GM10266 (cell line): ENCODE measurements around the gene ABI3BP.

ENCODE experiments used
- DNase-seq: peaks from one replicate; pipeline ENCODE4 v3.0.0; 2012; ENCODE audit errors: extremely low spot score
- TF ChIP-seq, protein P1 (sequence below): IDR thresholded peaks from 2 replicates; pipeline ENCODE4 v1.5.1; 2012; ENCODE audit warnings: mild to moderate bottlenecking, low read depth; ENCODE audit not compliant: control insufficient read depth, insufficient read depth; ENCODE audit errors: missing control alignments

Gene ABI3BP

DNA sequence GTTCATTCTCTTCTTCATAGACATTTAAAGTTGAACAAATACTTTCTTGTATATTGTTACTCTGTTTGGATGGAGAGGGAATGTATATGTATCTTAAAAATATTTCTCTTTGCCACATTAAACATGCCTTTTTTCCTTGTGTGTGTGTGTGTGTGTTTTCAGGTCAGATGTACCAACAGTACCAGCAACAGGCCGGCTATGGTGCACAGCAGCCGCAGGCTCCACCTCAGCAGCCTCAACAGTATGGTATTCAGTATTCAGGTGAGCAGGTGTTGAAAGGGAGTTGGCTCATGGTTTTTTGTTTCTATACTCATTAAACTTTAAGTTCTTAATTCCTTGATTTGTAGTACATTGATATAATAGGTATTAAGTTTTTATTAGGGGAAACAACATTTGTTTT is 248.6 kb downstream of the ABI3BP start:
- TF ChIP-seq, protein P1, sequence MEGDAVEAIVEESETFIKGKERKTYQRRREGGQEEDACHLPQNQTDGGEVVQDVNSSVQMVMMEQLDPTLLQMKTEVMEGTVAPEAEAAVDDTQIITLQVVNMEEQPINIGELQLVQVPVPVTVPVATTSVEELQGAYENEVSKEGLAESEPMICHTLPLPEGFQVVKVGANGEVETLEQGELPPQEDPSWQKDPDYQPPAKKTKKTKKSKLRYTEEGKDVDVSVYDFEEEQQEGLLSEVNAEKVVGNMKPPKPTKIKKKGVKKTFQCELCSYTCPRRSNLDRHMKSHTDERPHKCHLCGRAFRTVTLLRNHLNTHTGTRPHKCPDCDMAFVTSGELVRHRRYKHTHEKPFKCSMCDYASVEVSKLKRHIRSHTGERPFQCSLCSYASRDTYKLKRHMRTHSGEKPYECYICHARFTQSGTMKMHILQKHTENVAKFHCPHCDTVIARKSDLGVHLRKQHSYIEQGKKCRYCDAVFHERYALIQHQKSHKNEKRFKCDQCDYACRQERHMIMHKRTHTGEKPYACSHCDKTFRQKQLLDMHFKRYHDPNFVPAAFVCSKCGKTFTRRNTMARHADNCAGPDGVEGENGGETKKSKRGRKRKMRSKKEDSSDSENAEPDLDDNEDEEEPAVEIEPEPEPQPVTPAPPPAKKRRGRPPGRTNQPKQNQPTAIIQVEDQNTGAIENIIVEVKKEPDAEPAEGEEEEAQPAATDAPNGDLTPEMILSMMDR, result no peak
- DNase-seq, result no peak

DNA sequence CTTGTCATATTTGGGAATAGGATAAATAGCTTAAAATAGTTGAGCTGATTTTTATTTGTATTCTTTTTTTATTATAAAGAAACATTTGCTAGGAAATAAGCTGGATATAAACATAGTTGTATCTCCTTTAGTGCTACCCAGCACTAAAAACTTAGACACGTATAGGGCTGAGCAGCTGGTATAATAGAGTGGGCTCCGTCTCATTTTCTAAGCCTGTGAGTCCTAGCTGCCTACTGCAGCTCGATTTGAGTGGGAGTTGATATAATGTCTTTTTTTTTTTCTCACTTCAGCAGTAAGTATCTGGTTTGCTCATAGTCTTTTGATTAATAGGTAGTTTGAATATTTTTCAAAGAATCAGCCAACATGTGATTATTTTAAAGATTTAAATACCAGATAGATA is 249.7 kb downstream of the ABI3BP start:
- no peak for DNase-seq
- TF ChIP-seq, protein P1, result no peak

DNA sequence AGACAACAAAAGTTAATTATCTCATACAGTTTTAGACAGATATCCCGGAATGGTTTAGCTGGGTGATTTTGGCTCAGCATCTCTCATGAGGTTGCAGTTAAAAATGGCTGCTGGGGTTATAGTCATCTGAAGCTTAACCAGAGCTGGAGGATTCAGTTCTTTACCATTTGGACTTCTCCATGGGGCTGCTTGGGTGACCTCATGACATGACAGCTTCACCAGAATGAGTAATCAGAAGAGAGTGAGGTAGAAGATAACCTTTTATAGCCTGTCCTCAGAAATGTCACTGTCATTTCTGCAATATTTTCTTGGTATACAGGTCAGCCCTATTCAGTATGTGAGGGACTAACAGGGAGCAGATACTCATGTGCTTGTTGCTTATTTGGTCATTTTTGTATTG is 253.0 kb downstream of the ABI3BP start:
- no peak for DNase-seq
- TF ChIP-seq, protein P1, result no peak

DNA sequence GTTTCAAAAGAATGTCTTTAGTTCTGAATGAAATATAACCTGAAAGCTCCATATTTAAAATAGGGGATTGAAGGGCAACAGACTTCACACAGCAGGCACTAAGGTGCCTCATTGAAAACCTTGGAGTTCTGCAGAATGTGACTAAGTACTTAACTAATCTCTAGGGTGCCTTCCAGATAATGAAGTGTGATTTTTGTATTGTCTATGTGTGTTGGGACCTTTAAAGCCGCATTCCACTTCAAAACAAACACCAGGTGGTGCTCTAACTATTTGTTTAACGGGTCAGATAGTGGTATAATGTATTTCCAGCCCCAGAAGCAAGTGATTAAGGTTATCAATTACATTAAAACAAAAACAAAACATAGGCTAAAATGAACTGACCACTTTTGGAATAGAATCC is 255.9 kb downstream of the ABI3BP start:
- TF ChIP-seq, protein P1, result peak; percentile 37
- peak; percentile 8 for DNase-seq

DNA sequence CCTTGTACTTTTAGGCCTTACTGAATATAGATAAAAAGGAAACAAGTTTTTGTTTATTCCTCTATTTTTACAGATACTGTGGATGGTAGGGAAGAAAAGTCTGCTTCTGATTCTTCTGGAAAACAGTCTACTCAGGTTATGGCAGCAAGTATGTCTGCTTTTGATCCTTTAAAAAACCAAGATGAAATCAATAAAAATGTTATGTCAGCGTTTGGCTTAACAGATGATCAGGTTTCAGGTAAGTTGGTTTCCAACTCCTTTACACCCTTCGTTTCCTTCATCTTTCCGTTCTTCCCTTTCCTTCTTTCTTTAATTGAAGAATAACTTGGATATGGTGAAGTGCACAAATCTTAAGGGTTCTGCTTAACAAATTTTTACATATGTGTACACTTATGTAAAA is 260.8 kb downstream of the ABI3BP start:
- no peak for DNase-seq
- TF ChIP-seq, protein P1, result no peak

DNA sequence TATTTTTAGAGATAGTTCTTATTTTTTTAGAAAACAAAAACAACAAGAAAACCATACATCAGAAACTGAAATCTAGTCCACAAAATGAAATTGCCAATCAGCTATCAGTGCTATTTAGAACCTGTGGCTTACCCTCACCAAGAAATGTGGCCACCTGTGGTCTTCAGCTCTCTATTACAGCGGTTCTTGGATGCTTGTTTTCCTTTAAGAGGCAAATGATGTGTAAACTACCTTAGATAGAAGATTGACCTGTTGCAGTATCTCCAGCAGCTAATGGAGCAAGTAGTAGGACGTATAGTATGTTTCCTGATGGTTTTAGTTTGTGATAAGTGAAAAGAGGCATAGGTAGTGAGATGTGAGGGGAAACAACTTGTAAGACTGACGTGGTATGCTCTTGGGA is 262.7 kb downstream of the ABI3BP start:
- TF ChIP-seq, protein P1, result no peak
- no peak for DNase-seq

DNA sequence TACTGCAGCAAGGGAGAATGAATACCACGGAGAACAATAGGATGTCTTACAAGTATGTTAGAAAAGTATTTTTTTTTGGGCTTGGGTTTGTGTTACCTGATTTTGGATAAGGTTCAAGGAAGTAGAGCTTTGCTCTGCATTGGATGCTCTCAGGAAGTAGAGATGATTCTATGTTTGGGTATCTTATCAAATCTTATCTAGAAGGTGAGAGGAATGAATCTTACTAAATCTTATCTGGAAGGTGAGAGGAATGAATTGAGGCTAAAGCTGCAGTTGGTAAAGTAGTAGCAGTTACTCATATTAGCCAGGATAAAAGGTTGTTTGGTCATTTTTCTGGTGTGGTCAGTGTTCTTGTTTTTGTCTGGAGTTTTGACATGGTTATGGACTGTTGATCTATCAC is 266.5 kb downstream of the ABI3BP start:
- no peak for DNase-seq
- TF ChIP-seq, protein P1, result no peak
